ENCODE results near the gene PCDH9.

The PCDH9 gene

GRCh38 chr13:66400292-66400691 is 829.8 kb downstream of the PCDH9 start:
- TF ChIP-seq SPI1 (IDR thresholded peaks at IDR 0.05; ENCODE audit: borderline replicate concordance, low read depth) (no peak), POLR2AphosphoS5 (IDR thresholded peaks at IDR 0.05; ENCODE audit: low read depth) (no peak), CTCF (IDR thresholded peaks at IDR 0.05; ENCODE audit: insufficient read depth, low read length) (no peak), GABPA (IDR thresholded peaks at IDR 0.05; ENCODE audit: low read depth) (no peak), REST (IDR thresholded peaks at IDR 0.05; ENCODE audit: insufficient replicate concordance, low read depth) (no peak)
- Histone ChIP-seq H3K27ac (replicated peaks) (no peak overlapping the region), H3K4me3 (replicated peaks; ENCODE audit: insufficient read depth, low read length) (no peak overlapping the region), H3K27me3 (ENCODE audit: insufficient read depth, poor library complexity, severe bottlenecking) (no peaks in the 10 kb centered on the region)
- DNase-seq (ENCODE audit: low read depth in 1 of 2, low spot score in 1 of 2) = no peak

- Histone ChIP-seq H3K27me3 (ENCODE audit: insufficient read depth, poor library complexity, severe bottlenecking) (no peaks in the 10 kb centered on the region), H3K27ac (replicated peaks) (no peak overlapping the region), H3K4me3 (replicated peaks; ENCODE audit: insufficient read depth, low read length) (no peak overlapping the region)
- no peak for TF ChIP-seq POLR2AphosphoS5 (IDR thresholded peaks at IDR 0.05; ENCODE audit: low read depth)
- no peak for TF ChIP-seq REST (IDR thresholded peaks at IDR 0.05; ENCODE audit: insufficient replicate concordance, low read depth)
- no peak for TF ChIP-seq GABPA (IDR thresholded peaks at IDR 0.05; ENCODE audit: low read depth)
- no peak for TF ChIP-seq SPI1 (IDR thresholded peaks at IDR 0.05; ENCODE audit: borderline replicate concordance, low read depth)
- TF ChIP-seq CTCF (IDR thresholded peaks at IDR 0.05; ENCODE audit: insufficient read depth, low read length) = no peak
- DNase-seq (ENCODE audit: low read depth in 1 of 2, low spot score in 1 of 2) = no peak
These were observed 830.3 kb downstream of the PCDH9 start for GRCh38 chr13:66399873-66400272.

- no peak for TF ChIP-seq SPI1 (IDR thresholded peaks at IDR 0.05; ENCODE audit: borderline replicate concordance, low read depth)
- TF ChIP-seq GABPA (IDR thresholded peaks at IDR 0.05; ENCODE audit: low read depth) = no peak
- TF ChIP-seq POLR2AphosphoS5 (IDR thresholded peaks at IDR 0.05; ENCODE audit: low read depth) = no peak
- no peak for TF ChIP-seq REST (IDR thresholded peaks at IDR 0.05; ENCODE audit: insufficient replicate concordance, low read depth)
- no peak for TF ChIP-seq CTCF (IDR thresholded peaks at IDR 0.05; ENCODE audit: insufficient read depth, low read length)
- H3K27ac ChIP-seq (replicated peaks) = no peak overlapping the region
- DNase-seq (ENCODE audit: low read depth in 1 of 2, low spot score in 1 of 2) = no peak
- H3K4me3 ChIP-seq (replicated peaks; ENCODE audit: insufficient read depth, low read length) = no peak overlapping the region
- no peaks in the 10 kb centered on the region for H3K27me3 ChIP-seq (ENCODE audit: insufficient read depth, poor library complexity, severe bottlenecking)
These were observed 833.0 kb downstream of the PCDH9 start for GRCh38 chr13:66397133-66397532.
